DND-41 (cell line): ENCODE data around the gene SERTM1.

Source experiments
- ATAC-seq: fragments of 200-7000 bp; cut with Tn5 transposase; 3 replicates; pipeline ENCODE4 v1.9.1; 2021; ENCODE audit warnings: low read depth; ENCODE audit not compliant: insufficient read depth
- DNase-seq: peaks from one replicate; pipeline ENCODE4 v3.0.0-alpha.2; 2020
- H2AFZ ChIP-seq: 2 replicates; pipeline ENCODE4 v1.6.0; 2012; ENCODE audit warnings: low read depth, low read length
- H3K27ac ChIP-seq: 2 replicates; pipeline ENCODE4 v1.5.1; 2012; ENCODE audit warnings: low read length, inconsistent platforms
- H3K27me3 ChIP-seq: fragments of 200-600 bp; sonication (generic); 2 replicates; pipeline ENCODE4 v1.6.0; 2012; ENCODE audit warnings: low read length, mild to moderate bottlenecking, inconsistent platforms; ENCODE audit not compliant: insufficient read depth, poor library complexity
- H3K36me3 ChIP-seq: 2 replicates; pipeline ENCODE4 v1.5.1; 2012; ENCODE audit warnings: low read length, inconsistent platforms; ENCODE audit not compliant: insufficient read depth
- H3K4me1 ChIP-seq: 2 replicates; pipeline ENCODE4 v1.5.1; 2012; ENCODE audit warnings: mild to moderate bottlenecking, low read length; ENCODE audit not compliant: insufficient read depth
- H3K4me2 ChIP-seq: 2 replicates; pipeline ENCODE4 v1.6.0; 2012; ENCODE audit warnings: mild to moderate bottlenecking, moderate library complexity, low read length, inconsistent platforms; ENCODE audit not compliant: insufficient read depth
- H3K4me3 ChIP-seq, 2 experiments: fragments of 200-600 bp in 1 of 2; shearing (Covaris generic) in 1 of 2; 2 replicates each; pipeline ENCODE4 v1.5.1; 2012 to 2016; ENCODE audit warnings: inconsistent platforms in 2 of 2, low read length in 2 of 2, mild to moderate bottlenecking in 2 of 2, low read depth in 1 of 2, moderate library complexity in 1 of 2
- H3K79me2 ChIP-seq: 2 replicates; pipeline ENCODE4 v1.6.0; 2012; ENCODE audit warnings: low read length, inconsistent platforms; ENCODE audit not compliant: insufficient read depth
- H3K9ac ChIP-seq: 2 replicates; pipeline ENCODE4 v1.6.0; 2012; ENCODE audit warnings: low read depth, mild to moderate bottlenecking, inconsistent platforms, low read length, moderate library complexity
- H3K9me3 ChIP-seq: 2 replicates; pipeline ENCODE4 v1.5.1; 2012; ENCODE audit warnings: low read length, moderate library complexity, mild to moderate bottlenecking, inconsistent platforms; ENCODE audit not compliant: insufficient read depth, severe bottlenecking
- H4K20me1 ChIP-seq: 2 replicates; pipeline ENCODE4 v1.6.0; 2012; ENCODE audit warnings: low read length; ENCODE audit not compliant: insufficient read depth
- EZH2 ChIP-seq: IDR thresholded peaks from 3 replicates; pipeline ENCODE4 v1.6.1; 2012; ENCODE audit warnings: borderline replicate concordance, low read depth, mild to moderate bottlenecking, moderate library complexity, low read length, inconsistent platforms; ENCODE audit not compliant: severe bottlenecking
- TF ChIP-seq, protein P1 (sequence below): IDR thresholded peaks from 2 replicates; pipeline ENCODE4 v1.5.1; 2012; ENCODE audit warnings: borderline replicate concordance, low read length, moderate library complexity, mild to moderate bottlenecking; ENCODE audit not compliant: poor library complexity, severe bottlenecking; ENCODE audit errors: extremely low read depth

The SERTM1 gene

GRCh38 chr13:36665630-36666029 is 8.2 kb upstream of the SERTM1 start:
- no peak for TF ChIP-seq EZH2
- TF ChIP-seq, protein P1, sequence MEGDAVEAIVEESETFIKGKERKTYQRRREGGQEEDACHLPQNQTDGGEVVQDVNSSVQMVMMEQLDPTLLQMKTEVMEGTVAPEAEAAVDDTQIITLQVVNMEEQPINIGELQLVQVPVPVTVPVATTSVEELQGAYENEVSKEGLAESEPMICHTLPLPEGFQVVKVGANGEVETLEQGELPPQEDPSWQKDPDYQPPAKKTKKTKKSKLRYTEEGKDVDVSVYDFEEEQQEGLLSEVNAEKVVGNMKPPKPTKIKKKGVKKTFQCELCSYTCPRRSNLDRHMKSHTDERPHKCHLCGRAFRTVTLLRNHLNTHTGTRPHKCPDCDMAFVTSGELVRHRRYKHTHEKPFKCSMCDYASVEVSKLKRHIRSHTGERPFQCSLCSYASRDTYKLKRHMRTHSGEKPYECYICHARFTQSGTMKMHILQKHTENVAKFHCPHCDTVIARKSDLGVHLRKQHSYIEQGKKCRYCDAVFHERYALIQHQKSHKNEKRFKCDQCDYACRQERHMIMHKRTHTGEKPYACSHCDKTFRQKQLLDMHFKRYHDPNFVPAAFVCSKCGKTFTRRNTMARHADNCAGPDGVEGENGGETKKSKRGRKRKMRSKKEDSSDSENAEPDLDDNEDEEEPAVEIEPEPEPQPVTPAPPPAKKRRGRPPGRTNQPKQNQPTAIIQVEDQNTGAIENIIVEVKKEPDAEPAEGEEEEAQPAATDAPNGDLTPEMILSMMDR, result no peak
- Histone ChIP-seq H3K9me3 (no peaks in the 10 kb centered on the region), H3K36me3 (no peaks in the 10 kb centered on the region), H4K20me1 (no peaks in the 10 kb centered on the region), H3K4me1 (no peaks in the 10 kb centered on the region), H2AFZ (no peak overlapping the region), H3K27ac (no peak overlapping the region), H3K4me2 (no peak overlapping the region), H3K4me3 (no peak overlapping the region), H3K27me3 (no peaks in the 10 kb centered on the region), H3K9ac (no peak overlapping the region), H3K79me2 (no peaks in the 10 kb centered on the region)
- DNase-seq (no peak), ATAC-seq (no peak)

DNA sequence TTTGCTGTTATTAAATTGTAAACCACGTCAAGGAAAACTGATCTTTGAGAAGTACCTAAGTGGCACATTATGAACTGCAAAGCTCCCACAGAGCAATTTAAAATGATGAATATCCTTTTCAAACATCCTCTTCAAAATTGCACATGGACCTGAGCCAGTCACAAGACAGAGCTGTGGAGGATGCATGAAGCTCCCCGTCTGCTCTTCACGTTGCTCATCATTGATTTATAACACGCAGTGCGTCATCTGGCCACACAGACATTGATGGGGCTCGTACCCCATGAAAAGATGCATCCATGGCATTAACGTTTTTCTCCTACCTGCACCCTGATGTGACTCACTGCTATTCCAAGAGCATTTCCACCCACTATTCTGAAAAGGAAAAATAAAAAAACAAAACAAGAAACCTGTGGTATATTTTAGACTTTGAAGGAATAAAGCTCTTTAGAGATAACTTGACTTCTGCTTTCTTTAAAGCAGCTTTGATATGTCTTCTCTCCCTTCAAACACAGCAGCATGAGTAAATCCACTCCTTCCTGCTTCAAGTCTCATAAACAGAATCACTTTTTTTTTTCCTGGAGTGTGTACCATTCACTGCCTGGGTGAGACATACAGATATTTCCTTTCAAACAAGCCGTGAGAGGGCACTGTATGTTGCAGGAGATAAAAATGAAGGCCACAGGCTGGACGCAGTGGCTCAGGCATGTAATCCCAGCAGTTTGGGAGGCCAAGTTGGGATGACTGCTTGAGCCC is 7.2 kb upstream of the SERTM1 start:
- Histone ChIP-seq H3K4me1 (no peaks in the 10 kb centered on the region), H3K4me3 (no peak overlapping the region), H2AFZ (no peak overlapping the region), H3K9ac (no peak overlapping the region), H3K79me2 (no peaks in the 10 kb centered on the region), H4K20me1 (no peaks in the 10 kb centered on the region), H3K9me3 (no peaks in the 10 kb centered on the region), H3K36me3 (no peaks in the 10 kb centered on the region), H3K4me2 (no peak overlapping the region), H3K27ac (no peak overlapping the region), H3K27me3 (no peaks in the 10 kb centered on the region)
- no peak for TF ChIP-seq EZH2
- TF ChIP-seq, protein P1, result no peak
- DNase-seq, result no peak
- ATAC-seq, result no peak

DNA sequence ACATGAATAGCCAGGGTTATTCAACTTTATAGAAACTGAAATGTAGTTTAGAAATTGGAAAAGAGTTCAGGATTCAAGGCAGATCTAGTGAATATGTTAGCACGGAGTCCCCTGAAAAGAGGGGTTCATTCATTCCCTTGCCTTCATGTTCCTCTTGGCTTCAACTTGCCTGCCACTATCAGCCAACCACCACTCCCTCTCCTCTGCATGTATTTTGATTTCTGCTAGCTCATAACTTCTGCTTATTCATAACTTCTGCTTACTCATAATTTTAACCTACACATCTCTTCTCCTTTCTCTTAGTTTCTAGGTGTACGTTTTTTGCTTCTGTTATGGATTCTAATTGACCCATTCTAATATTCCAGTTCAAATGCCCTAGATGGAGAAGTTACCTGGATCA is 5.5 kb upstream of the SERTM1 start:
- ATAC-seq, result no peak
- H3K4me1 ChIP-seq, result no peaks in the 10 kb centered on the region

More for the DNA sequence above, 5.5 kb upstream of the SERTM1 start:
- Histone ChIP-seq H4K20me1 (no peaks in the 10 kb centered on the region), H3K36me3 (no peaks in the 10 kb centered on the region), H3K27me3 (no peaks in the 10 kb centered on the region), H3K4me2 (no peak overlapping the region), H2AFZ (no peak overlapping the region), H3K9ac (no peak overlapping the region), H3K9me3 (no peaks in the 10 kb centered on the region), H3K79me2 (no peaks in the 10 kb centered on the region), H3K27ac (no peak overlapping the region), H3K4me3 (no peak overlapping the region)
- DNase-seq, result no peak
- no peak for TF ChIP-seq EZH2
- TF ChIP-seq, protein P1, result no peak
